OCI-LY1 (cell line): ENCODE results near the gene RPGRIP1L.

Experiments used
- H2AFZ ChIP-seq: fragments of 200-600 bp; sonication (generic), shearing (Covaris generic); 2 replicates; pipeline ENCODE4 v1.6.0; 2014; ENCODE audit warnings: antibody characterized with exemption, mild to moderate bottlenecking, low read length
- H3F3A ChIP-seq: fragments of 200-600 bp; sonication (generic), shearing (Covaris generic); 2 replicates; pipeline ENCODE4 v1.6.0; 2014; ENCODE audit warnings: mild to moderate bottlenecking, antibody characterized with exemption, low read length, moderate library complexity; ENCODE audit not compliant: insufficient read depth
- H3K27ac ChIP-seq: fragments of 200-600 bp; sonication (generic); 2 replicates; pipeline ENCODE4 v1.5.1; 2014; ENCODE audit warnings: low read length, mixed run types, mild to moderate bottlenecking, low read depth; ENCODE audit not compliant: poor library complexity, severe bottlenecking
- H3K27me3 ChIP-seq: fragments of 200-600 bp; sonication (generic); 2 replicates; pipeline ENCODE4 v1.6.0; 2014; ENCODE audit warnings: antibody characterized with exemption, mild to moderate bottlenecking, low read length, moderate library complexity; ENCODE audit not compliant: insufficient read depth
- H3K36me3 ChIP-seq: fragments of 200-600 bp; sonication (generic); 2 replicates; pipeline ENCODE4 v1.6.1; 2014; ENCODE audit warnings: mild to moderate bottlenecking, antibody characterized with exemption, low read length, moderate library complexity, mixed read lengths; ENCODE audit not compliant: insufficient read depth
- H3K4me1 ChIP-seq: fragments of 200-600 bp; sonication (generic); 2 replicates; pipeline ENCODE4 v1.5.1; 2014; ENCODE audit warnings: mild to moderate bottlenecking, low read length, moderate library complexity; ENCODE audit not compliant: insufficient read depth, severe bottlenecking
- H3K4me2 ChIP-seq: fragments of 200-600 bp; sonication (generic), shearing (Covaris generic); 2 replicates; pipeline ENCODE4 v1.6.1; 2014; ENCODE audit warnings: low read length
- H3K4me3 ChIP-seq: fragments of 200-600 bp; sonication (generic); 2 replicates; pipeline ENCODE4 v1.5.1; 2014; ENCODE audit warnings: low read length, low read depth, mild to moderate bottlenecking, mixed read lengths; ENCODE audit not compliant: poor library complexity, severe bottlenecking
- H3K79me2 ChIP-seq: fragments of 200-600 bp; shearing (Covaris generic); 2 replicates; pipeline ENCODE4 v1.6.1; 2016; ENCODE audit warnings: mixed run types, low read length, mixed read lengths; ENCODE audit not compliant: insufficient read depth
- H3K9ac ChIP-seq: fragments of 200-600 bp; sonication (generic), shearing (Covaris generic); 2 replicates; pipeline ENCODE4 v1.6.1; 2014; ENCODE audit warnings: mild to moderate bottlenecking, low read length, mixed read lengths
- H3K9me2 ChIP-seq: fragments of 200-600 bp; sonication (generic), shearing (Covaris generic); 2 replicates; pipeline ENCODE4 v1.6.1; 2014; ENCODE audit warnings: low read depth, mild to moderate bottlenecking, low read length, mixed read lengths
- H3K9me3 ChIP-seq: fragments of 200-600 bp; shearing (Covaris generic); 2 replicates; pipeline ENCODE4 v1.6.1; 2014; ENCODE audit warnings: low read length, mixed read lengths
- H4K20me1 ChIP-seq: fragments of 200-600 bp; sonication (generic), shearing (Covaris generic); 2 replicates; pipeline ENCODE4 v1.6.0; 2016; ENCODE audit warnings: mild to moderate bottlenecking, low read length; ENCODE audit not compliant: insufficient read depth
- EZH2 ChIP-seq: fragments of 200-600 bp; sonication (generic), shearing (Covaris generic); IDR thresholded peaks from 2 replicates; pipeline ENCODE4 v1.8.0; 2017; ENCODE audit warnings: borderline replicate concordance, mixed run types, mild to moderate bottlenecking, antibody characterized with exemption, low read length, moderate library complexity, mixed read lengths
- TF ChIP-seq, protein P1 (sequence below): fragments of 200-600 bp; sonication (generic), shearing (Covaris generic); IDR thresholded peaks from 2 replicates; pipeline ENCODE4 v1.5.1; 2017; ENCODE audit warnings: mild to moderate bottlenecking, antibody characterized with exemption, low read length, moderate library complexity, mixed read lengths

RPGRIP1L gene

DNA sequence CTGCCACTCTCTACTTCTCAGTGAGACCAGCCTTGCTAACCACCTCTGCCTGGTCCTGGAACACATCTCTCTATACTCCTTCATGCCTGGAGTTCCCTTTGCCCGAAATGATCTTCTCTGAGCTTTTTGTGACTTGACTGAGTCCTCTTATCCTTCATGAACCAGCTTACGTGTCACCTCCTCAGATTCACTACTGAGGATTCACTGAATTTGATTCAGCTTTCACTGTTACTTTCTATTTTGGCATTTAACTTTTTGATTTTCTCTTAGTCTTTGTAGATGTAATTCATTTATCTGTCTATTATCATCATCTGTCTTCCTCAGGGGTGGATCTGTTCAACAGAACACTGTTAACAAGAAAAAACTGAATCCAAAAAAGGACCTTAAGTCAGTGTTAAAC lies 95.6 kb downstream of the RPGRIP1L start:
- H3K36me3 ChIP-seq = no peaks in the 10 kb centered on the region
- H3K4me2 ChIP-seq = no peak overlapping the region
- no peak overlapping the region for H3K27ac ChIP-seq
- H3K79me2 ChIP-seq = no peaks in the 10 kb centered on the region
- no peak overlapping the region for H3K4me3 ChIP-seq
- no peaks in the 10 kb centered on the region for H3K4me1 ChIP-seq
- H3K9ac ChIP-seq = no peak overlapping the region
- no peaks in the 10 kb centered on the region for H3F3A ChIP-seq
- H2AFZ ChIP-seq = no peak overlapping the region
- H3K9me2 ChIP-seq = no peaks in the 10 kb centered on the region
- no peaks in the 10 kb centered on the region for H3K9me3 ChIP-seq
- H3K27me3 ChIP-seq = no peaks in the 10 kb centered on the region
- TF ChIP-seq, protein P1, sequence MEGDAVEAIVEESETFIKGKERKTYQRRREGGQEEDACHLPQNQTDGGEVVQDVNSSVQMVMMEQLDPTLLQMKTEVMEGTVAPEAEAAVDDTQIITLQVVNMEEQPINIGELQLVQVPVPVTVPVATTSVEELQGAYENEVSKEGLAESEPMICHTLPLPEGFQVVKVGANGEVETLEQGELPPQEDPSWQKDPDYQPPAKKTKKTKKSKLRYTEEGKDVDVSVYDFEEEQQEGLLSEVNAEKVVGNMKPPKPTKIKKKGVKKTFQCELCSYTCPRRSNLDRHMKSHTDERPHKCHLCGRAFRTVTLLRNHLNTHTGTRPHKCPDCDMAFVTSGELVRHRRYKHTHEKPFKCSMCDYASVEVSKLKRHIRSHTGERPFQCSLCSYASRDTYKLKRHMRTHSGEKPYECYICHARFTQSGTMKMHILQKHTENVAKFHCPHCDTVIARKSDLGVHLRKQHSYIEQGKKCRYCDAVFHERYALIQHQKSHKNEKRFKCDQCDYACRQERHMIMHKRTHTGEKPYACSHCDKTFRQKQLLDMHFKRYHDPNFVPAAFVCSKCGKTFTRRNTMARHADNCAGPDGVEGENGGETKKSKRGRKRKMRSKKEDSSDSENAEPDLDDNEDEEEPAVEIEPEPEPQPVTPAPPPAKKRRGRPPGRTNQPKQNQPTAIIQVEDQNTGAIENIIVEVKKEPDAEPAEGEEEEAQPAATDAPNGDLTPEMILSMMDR = no peak
- no peak for TF ChIP-seq EZH2
- no peaks in the 10 kb centered on the region for H4K20me1 ChIP-seq

DNA sequence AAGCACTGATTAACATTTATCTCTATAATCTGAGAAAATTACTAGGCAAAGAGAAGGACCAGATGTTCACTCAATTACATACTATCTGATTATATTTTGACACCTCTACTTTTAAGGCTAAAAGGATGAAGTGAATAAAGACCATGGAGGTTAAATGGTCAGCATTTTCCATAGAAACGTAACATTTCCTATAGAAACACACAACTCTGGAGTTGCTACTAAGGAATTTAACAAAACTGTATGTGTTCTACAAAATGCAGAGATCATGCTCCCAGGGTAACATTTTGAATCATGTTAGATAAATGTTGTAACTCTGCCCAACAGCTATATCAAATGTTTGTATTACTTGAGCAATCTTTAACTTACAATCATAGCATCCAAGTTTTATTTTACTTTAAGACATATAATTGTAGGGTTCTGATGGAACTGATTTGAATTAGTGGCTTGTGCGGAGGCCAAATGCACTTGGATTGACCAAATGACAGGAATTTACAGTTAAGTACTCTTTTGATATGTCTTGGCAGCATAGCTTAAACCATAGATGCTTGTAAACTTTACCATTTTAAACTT lies 97.7 kb downstream of the RPGRIP1L start:
- H3K4me2 ChIP-seq = no peak overlapping the region
- H3K36me3 ChIP-seq = no peaks in the 10 kb centered on the region
- H3K4me1 ChIP-seq = no peaks in the 10 kb centered on the region
- no peaks in the 10 kb centered on the region for H3K27me3 ChIP-seq
- H3K9me2 ChIP-seq = no peaks in the 10 kb centered on the region
- TF ChIP-seq EZH2 = no peak
- TF ChIP-seq, protein P1 = no peak
- H3K9ac ChIP-seq = no peak overlapping the region
- H3K79me2 ChIP-seq = no peaks in the 10 kb centered on the region
- H3K4me3 ChIP-seq = no peak overlapping the region
- no peaks in the 10 kb centered on the region for H4K20me1 ChIP-seq
- H3F3A ChIP-seq = no peaks in the 10 kb centered on the region
- H3K27ac ChIP-seq = no peak overlapping the region
- no peaks in the 10 kb centered on the region for H3K9me3 ChIP-seq
- H2AFZ ChIP-seq = no peak overlapping the region

DNA sequence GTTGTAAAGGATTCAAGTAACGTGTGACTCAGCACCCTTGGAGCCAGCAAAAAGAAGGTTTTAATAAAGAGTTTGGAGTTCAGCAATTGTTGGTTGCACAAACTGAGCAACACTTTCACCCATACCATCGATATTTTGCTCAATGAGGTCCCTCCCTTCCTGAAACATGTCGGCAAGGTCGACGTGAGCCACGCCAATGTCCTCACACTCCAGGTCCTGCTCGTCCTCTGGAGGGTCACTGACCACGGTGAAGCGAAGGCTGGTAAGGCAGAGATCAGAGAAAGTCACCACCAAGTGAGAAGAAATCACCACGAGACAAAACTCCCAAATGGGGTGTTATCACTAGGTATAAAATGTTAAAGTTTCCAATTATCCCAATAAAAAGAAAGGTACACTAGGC lies 98.3 kb downstream of the RPGRIP1L start:
- Histone ChIP-seq H3K9ac (no peak overlapping the region), H3K27me3 (no peaks in the 10 kb centered on the region), H3K27ac (no peak overlapping the region), H3K4me1 (no peaks in the 10 kb centered on the region), H3K4me3 (no peak overlapping the region), H3K4me2 (no peak overlapping the region), H3F3A (no peaks in the 10 kb centered on the region), H2AFZ (no peak overlapping the region), H3K36me3 (no peaks in the 10 kb centered on the region), H3K9me3 (no peaks in the 10 kb centered on the region), H3K9me2 (no peaks in the 10 kb centered on the region), H3K79me2 (no peaks in the 10 kb centered on the region), H4K20me1 (no peaks in the 10 kb centered on the region)
- TF ChIP-seq, protein P1 = no peak
